GM12873 (cell line): ENCODE results near the gene LRRK1.

Experiments
- CTCF ChIP-seq: IDR thresholded peaks from 2 replicates; pipeline ENCODE4 v1.5.1; 2012; ENCODE audit warnings: low read depth, mild to moderate bottlenecking, moderate library complexity, low read length, control low read depth; ENCODE audit not compliant: insufficient read depth; ENCODE audit errors: missing control alignments

LRRK1 gene

GRCh38 chr15:101004986-101005747 lies 86.0 kb downstream of the LRRK1 start:
- TF ChIP-seq CTCF: no peak

- peak; percentile 92 for TF ChIP-seq CTCF
Measured at GRCh38 chr15:101006931-101007691, 88.0 kb downstream of the LRRK1 start.

GRCh38 chr15:101008158-101009139 lies 89.3 kb downstream of the LRRK1 start:
- TF ChIP-seq CTCF: peak; percentile 99

- TF ChIP-seq CTCF: no peak
Measured at GRCh38 chr15:101009176-101009575, 90.0 kb downstream of the LRRK1 start.

GRCh38 chr15:101010781-101011180 lies 91.6 kb downstream of the LRRK1 start:
- no peak for TF ChIP-seq CTCF

- TF ChIP-seq CTCF: no peak
Measured at GRCh38 chr15:101012326-101013200, 93.4 kb downstream of the LRRK1 start.
